Endothelial cell (in vitro differentiated cells): ENCODE data around the gene VIPR2. TPM values are rescaled to one million over a fixed set of nuclear protein-coding genes. Genes with fewer than 3 reads are reported as not detected.
"Not testable (repeated sequence)": the region's sequence is repeated elsewhere in the genome, so short reads cannot be mapped to it uniquely, and the experiment has no call there.

Experiments used
- DNase-seq: peaks from one replicate; pipeline ENCODE4 v3.0.0; 2021; ENCODE audit warnings: low spot score
- H3K27ac Mint-ChIP-seq: one replicate; pipeline ENCODE4 v1.8.0; 2021; ENCODE audit warnings: mixed read lengths, inconsistent platforms; ENCODE audit not compliant: unreplicated experiment
- H3K27me3 Mint-ChIP-seq: one replicate; pipeline ENCODE4 v1.8.0; 2021; ENCODE audit warnings: mild to moderate bottlenecking, moderate library complexity, mixed read lengths, inconsistent platforms; ENCODE audit not compliant: unreplicated experiment
- H3K36me3 Mint-ChIP-seq: one replicate; pipeline ENCODE4 v1.8.0; 2021; ENCODE audit warnings: mild to moderate bottlenecking, low read depth, mixed read lengths, inconsistent platforms; ENCODE audit not compliant: unreplicated experiment
- H3K4me1 Mint-ChIP-seq: one replicate; pipeline ENCODE4 v1.8.0; 2021; ENCODE audit warnings: mild to moderate bottlenecking, mixed read lengths, inconsistent platforms; ENCODE audit not compliant: unreplicated experiment
- H3K4me3 Mint-ChIP-seq: one replicate; pipeline ENCODE4 v1.8.0; 2021; ENCODE audit warnings: mild to moderate bottlenecking, mixed read lengths, inconsistent platforms; ENCODE audit not compliant: unreplicated experiment
- H3K9me3 Mint-ChIP-seq: one replicate; pipeline ENCODE4 v1.8.0; 2021; ENCODE audit warnings: mixed read lengths, inconsistent platforms; ENCODE audit not compliant: unreplicated experiment
- CTCF ChIP-seq: fragments of 200-600 bp; sonication (generic); IDR thresholded peaks from one replicate; pipeline ENCODE4 v1.5.0; 2021; ENCODE audit warnings: antibody characterized with exemption; ENCODE audit not compliant: unreplicated experiment
- total RNA-seq: library from RNA; stranded (reverse); fragmentation: NEBNext Ultra II Directional; extraction: Animal tissue kit (Norgen Biotek cat#: 25700); gene quantifications from one replicate; pipeline ENCODE4 v1.2.1, GENCODE V29; 2021; ENCODE audit not compliant: unreplicated experiment

The VIPR2 gene
- total RNA-seq, 1 donor from 2014 or later = 2.4 TPM

GRCh38 chr7:159136013-159136412 lies 8.7 kb downstream of the VIPR2 start:
- Mint-ChIP-seq H3K4me1 (no peaks in the 10 kb centered on the region), H3K9me3 (peaks cover 6% of the 10 kb centered on the region), H3K27me3 (peaks cover 7% of the 10 kb centered on the region), H3K27ac (no peak overlapping the region), H3K36me3 (no peaks in the 10 kb centered on the region), H3K4me3 (no peak overlapping the region)
- DNase-seq = no peak
- TF ChIP-seq CTCF = no peak

DNA sequence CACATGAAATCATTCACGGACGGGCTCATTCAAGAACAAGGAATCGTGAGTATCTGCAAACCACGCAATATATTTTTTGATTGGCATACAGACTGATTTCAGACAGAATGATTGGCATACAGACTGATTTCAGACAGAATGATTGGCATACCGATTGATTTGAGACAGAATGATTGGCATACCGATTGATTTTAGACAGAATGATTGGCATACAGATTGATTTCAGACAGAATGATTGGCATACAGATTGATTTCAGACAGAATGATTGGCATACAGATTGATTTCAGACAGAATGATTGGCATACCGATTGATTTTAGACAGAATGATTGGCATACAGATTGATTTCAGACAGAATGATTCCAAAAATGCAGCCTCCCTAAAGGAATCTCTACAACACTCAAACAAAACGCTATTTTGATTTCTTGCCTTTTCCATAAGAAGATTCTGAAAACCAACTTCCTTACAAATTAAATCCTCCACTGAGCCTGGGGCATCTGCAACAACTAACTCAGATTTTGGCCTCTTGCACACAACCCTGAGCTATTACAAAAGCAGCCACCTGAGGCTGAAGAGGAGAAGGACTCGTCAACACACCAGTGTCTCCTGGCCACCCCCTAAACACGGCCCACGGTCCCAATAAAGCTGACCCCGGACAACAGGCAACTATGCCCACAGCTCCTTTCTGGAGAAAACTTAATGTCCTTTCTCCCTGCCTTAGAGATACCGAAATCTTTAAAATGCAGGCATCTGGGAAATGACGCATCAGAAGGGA lies 11.8 kb downstream of the VIPR2 start:
- H3K4me3 Mint-ChIP-seq, H3K36me3 Mint-ChIP-seq, H3K27me3 Mint-ChIP-seq, H3K27ac Mint-ChIP-seq, DNase-seq, H3K4me1 Mint-ChIP-seq, H3K9me3 Mint-ChIP-seq: not testable (repeated sequence)

DNA sequence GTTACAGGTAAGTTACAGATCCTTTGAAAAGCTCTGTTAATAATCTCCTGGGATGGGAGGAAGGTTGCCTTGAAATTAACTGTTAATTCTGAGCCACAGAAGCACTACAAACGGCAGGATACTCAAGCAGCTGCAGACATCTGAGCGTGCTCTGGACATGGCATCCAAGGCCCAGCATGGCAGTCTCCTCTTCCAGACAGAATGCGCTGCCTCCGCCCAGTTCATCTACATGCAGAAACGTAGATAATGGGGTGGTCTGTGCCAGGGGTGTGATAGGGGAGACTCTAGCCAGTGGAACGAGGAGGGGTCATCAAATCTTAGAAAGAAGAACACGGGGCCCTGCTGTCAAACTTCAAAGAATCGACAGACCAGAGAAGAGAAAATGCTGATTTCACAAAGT lies 13.8 kb downstream of the VIPR2 start:
- no peaks in the 10 kb centered on the region for H3K4me1 Mint-ChIP-seq
- no peak for DNase-seq
- no peak for TF ChIP-seq CTCF
- H3K4me3 Mint-ChIP-seq = no peak overlapping the region
- no peaks in the 10 kb centered on the region for H3K9me3 Mint-ChIP-seq
- no peak overlapping the region for H3K27ac Mint-ChIP-seq
- no peaks in the 10 kb centered on the region for H3K36me3 Mint-ChIP-seq
- H3K27me3 Mint-ChIP-seq = peaks cover 3% of the 10 kb centered on the region

GRCh38 chr7:159130199-159130775 lies 14.4 kb downstream of the VIPR2 start:
- DNase-seq = no peak
- no peak for TF ChIP-seq CTCF
- Mint-ChIP-seq H3K9me3 (no peaks in the 10 kb centered on the region), H3K4me3 (no peak overlapping the region), H3K36me3 (no peaks in the 10 kb centered on the region), H3K27me3 (peaks cover 3% of the 10 kb centered on the region), H3K4me1 (no peaks in the 10 kb centered on the region), H3K27ac (no peak overlapping the region)

DNA sequence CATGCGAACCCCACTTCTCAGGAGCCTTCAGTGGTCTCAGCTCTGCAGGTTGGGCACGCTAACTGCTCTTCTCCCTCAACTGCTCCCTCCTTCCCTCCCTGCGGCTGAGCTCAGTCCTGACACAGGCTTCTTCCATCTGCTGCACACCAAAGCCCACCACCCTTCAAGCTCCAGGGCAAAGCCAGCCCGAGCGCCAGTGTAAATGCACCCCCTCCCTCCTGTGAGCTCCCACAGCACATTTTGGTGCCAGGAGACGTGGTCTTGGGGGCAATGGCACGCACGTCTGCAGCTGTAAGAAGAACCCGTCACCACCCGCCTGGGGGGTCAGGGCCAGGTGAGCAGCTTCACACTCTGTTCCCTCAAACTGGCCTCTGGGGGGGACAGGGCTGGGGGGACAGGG lies 15.9 kb downstream of the VIPR2 start:
- Mint-ChIP-seq H3K4me1 (no peaks in the 10 kb centered on the region), H3K4me3 (no peak overlapping the region), H3K27ac (no peak overlapping the region), H3K36me3 (no peaks in the 10 kb centered on the region), H3K9me3 (no peaks in the 10 kb centered on the region), H3K27me3 (peaks cover 5% of the 10 kb centered on the region)
- DNase-seq = no peak
- no peak for TF ChIP-seq CTCF
